GM21825 (cell line): Measurements from ENCODE around the gene RAPH1.
A peak's percentile ranks its signal among the peaks of the same experiment; 100 is the strongest.

Experiments
- ATAC-seq: cut with Tn5 transposase; IDR thresholded peaks from one replicate; pipeline ENCODE4 v1.9.1; 2021; ENCODE audit warnings: mild to moderate bottlenecking, moderate library complexity; ENCODE audit not compliant: unreplicated experiment

Gene RAPH1

DNA sequence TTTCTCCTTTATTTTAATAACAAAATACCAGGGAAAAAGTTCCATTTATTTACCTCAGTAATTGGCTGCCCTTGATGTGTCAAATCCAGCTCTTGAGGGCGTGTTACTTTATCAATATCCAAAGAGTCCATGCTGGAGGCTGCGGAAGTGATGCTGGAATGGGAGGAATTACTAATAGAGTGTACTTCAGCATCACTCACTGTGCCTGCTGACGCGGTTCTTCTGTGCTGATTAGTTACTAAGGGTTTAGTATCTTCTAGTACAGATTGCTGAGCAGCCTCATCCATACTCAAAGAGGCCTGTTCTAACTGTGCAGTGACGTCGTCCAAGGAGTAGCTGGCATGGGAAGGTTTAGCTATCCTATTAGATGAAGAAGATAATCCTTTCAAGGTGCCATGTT is 45.6 kb downstream of the RAPH1 start:
- no peak for ATAC-seq

- ATAC-seq, result no peak
These were observed 50.6 kb downstream of the RAPH1 start for GRCh38 chr2:203484266-203485112.

- no peak for ATAC-seq
These were observed 54.5 kb downstream of the RAPH1 start for GRCh38 chr2:203480623-203481022.

DNA sequence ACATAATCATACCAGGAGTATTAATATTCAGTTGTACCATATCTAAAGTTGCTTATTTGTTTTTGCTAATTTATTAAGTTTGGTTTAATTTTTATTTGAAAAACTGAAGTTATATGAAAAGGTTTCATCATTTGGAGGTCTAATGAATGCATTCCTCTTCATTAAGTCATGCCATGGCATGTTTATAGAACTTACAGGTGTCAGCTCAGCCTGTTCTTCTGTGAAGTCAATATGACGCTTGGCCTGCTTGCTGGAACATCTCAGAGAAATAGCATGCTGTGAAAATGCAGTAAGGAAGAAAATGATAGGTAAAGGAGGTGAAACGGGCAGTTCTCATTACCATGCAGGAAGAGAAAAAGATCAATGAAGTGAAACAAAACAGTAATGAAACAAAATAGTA is 58.2 kb downstream of the RAPH1 start:
- no peak for ATAC-seq

DNA sequence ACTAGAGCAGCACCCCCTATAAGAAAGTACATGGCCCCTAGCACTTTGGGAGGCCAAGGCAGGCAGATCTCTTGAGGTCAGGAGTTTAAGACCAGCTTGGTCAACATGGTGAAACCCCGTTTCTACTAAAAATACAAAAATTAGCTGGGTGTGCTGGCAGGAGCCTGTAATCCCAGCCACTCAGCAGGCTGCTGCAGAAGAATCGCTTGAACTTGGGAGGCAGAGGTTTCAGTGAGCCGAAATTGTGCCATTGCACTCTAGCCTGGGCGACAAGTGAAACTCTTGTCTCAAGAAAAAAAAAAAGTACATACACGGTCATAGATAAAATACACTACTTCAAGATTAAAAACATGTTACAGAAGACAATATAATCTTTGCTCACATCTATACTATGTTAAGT is 63.8 kb downstream of the RAPH1 start:
- ATAC-seq, result no peak

DNA sequence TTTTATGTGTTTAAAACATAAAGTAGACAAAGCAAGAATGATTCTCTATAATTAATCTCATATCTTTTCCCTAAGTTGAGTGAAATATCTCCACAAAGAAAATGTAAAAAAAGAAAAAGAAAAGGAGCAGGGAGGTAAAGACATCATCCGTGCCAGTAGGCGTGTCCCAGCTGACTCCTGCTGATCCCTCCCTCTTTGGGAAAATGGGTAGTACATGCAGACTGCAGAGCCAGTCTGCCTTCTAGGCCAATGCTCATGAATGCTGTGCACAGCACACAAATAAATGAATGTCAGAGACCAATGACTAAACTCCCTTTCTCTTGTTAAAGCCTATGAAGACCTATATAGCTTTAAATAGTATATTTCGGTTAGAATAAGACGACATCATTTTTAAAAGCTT is 64.7 kb downstream of the RAPH1 start:
- ATAC-seq, result no peak

DNA sequence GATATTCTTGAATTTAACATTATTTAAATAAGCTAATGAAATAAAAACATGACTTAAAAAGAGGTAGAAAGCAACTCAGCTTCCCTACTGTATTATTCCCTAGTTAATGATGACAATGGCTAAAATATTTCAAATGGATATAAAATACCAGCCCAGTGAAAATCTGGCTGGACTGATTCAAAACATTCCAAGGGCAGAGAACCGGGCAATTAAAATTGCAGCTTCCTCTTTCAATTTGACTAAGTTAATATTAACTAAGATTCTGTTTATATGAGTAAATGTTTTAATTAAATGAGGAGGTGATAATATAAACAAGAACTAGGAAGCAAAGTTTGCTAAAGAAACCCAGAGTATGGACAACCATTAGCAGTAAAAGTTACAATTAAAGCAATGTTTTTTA is 65.6 kb downstream of the RAPH1 start:
- no peak for ATAC-seq

- ATAC-seq, result no peak
These were observed 71.8 kb downstream of the RAPH1 start for GRCh38 chr2:203463266-203463678.

DNA sequence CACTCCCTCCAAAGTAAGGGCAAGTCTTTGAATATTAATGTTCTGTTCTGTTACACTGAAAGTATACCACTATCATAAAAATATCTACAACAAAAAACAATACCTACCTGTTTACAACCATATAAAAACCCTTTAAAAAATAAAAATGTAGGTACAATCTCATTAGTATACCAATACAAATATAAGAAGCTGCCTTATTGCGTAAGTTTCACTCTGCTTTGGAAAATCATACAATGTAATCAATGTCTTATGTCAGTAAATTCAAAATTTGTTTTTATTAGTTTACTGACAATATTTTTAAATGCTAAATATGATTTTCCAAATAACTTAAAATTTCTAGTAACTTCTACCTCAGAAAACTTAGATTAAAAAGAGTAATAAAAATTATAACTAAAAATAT is 72.8 kb downstream of the RAPH1 start:
- no peak for ATAC-seq

- ATAC-seq, result no peak
These were observed 73.4 kb downstream of the RAPH1 start for GRCh38 chr2:203461746-203462145.

GRCh38 chr2:203455209-203455608 is 79.9 kb downstream of the RAPH1 start:
- ATAC-seq, result no peak

- ATAC-seq, result peak; percentile 67
These were observed 81.1 kb downstream of the RAPH1 start for GRCh38 chr2:203453858-203454451.

DNA sequence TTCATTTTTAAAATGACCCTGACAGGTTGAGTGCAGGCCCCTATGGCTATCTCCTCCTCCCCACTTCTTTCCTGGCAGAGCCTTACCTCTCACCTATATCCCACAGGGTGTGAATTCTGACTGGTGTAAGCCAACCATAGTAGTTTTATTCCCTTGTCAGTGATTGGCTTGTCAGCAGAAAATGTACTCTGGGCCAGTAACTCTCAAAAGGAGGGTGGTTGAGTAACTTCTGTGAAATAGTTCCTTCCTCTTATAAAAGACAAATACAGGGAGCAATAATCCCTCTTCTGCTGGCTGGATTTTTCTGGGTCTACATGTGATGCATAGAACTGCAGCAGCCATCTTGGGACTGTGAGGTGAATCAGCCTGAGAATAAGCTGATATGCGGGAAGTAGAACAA is 83.4 kb downstream of the RAPH1 start:
- no peak for ATAC-seq

DNA sequence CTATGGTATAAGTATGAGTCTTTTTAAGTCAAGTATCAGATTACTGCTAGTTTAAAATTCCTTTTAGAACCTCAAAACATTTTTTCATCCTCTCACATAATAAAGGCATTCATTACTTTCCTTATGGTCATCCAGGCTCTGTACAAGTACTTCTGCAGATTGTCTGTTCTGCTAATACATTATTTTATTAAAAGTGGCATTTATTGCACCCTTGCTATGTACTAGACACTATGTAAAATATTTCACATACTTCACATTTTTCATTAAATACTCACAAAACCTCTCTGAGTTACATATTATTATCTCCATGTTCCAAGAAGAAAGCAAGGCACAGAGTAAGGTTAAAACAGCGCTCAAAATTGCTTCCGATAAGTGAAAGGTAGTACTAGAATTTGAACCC is 84.1 kb downstream of the RAPH1 start:
- no peak for ATAC-seq

- ATAC-seq, result no peak
These were observed 84.5 kb downstream of the RAPH1 start for GRCh38 chr2:203450561-203450960.

DNA sequence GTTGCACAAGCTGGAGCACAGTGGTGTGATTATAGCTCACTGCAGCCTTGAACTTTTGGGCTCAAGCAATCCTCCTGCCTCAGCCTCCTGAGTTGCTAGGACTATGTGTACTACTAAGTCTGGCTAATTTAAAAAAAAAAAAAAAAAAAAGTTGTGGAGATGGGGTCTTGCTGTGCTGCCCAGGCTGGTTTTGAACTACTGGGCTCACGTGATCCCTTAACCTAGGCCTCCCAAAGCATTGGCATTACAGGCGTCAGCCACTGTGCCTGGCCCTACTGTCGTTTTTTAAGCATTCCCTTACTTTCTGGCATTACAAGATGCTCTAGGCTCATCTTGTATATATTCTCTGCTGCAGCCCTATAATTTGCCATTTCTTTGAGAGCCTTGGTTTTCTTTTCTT is 88.3 kb downstream of the RAPH1 start:
- ATAC-seq, result no peak

DNA sequence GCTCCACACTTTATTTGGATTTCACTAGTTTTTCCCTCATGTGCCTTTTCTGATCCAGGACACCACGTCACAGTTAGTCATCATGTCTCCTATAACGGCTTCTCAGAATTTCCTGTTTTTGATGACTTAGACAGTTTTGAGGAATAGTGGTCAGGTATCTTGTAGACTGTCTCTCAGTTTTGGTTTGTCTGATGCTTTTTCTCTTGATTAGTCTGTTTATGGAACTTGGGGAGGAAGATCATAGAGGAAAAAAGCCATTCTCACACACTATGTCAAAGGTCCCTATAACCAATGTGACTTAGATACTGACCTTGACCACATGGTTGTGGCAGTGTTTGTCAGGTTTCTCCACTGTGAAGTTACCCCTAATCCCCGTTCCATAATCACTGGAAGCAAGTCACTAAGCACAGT is 89.0 kb downstream of the RAPH1 start:
- ATAC-seq, result no peak

GRCh38 chr2:203444738-203445137 is 90.4 kb downstream of the RAPH1 start:
- no peak for ATAC-seq

GRCh38 chr2:203442463-203442862 is 92.6 kb downstream of the RAPH1 start:
- ATAC-seq, result no peak

DNA sequence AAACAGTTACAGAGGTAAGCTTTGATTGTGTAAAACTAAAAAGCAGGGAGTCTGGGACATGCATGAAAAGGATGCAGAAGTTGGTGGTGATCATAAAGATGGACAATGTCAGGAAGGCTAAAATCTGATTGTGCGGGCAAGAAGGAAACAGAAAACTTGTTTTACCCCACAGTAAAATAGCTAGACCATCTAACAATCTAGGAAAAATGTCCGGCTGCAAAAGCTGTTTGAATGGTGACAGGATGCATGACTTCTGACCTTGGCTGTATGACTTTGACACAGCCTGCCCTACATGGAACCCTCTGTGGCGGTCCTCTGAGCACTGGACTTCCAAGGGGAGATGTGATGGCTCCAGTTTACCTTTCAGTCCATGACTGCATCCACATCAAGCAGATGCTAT is 93.6 kb downstream of the RAPH1 start:
- no peak for ATAC-seq

DNA sequence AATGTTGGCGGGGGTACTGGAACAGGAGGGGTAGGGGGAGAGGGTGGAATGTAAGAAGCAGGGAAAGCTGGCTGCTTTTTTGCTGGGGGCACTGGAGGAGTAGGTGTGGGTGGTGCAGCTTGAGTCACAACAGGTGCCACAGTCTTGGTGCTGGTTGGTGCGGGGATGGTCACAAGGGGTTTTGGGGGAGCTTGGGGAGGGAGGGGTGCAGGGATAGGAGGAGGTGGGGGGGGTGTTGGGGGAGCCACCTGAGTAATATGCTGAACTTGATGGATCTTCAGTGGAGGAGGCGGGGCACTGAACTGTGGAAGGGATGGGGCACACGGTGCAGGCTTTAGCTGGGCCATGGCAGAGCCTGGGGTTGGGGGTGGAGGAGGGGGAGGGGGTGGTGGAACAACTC is 94.4 kb downstream of the RAPH1 start:
- no peak for ATAC-seq

GRCh38 chr2:203438528-203438927 is 96.6 kb downstream of the RAPH1 start:
- ATAC-seq, result no peak

GRCh38 chr2:203437511-203437910 is 97.6 kb downstream of the RAPH1 start:
- no peak for ATAC-seq
